MG63 (cell line): Measurements from ENCODE around the gene MSANTD1. TPM values are rescaled to one million over a fixed set of nuclear protein-coding genes. Genes with fewer than 3 reads are reported as not detected.

Experiments
- DNase-seq: peaks from one replicate; pipeline ENCODE4 v3.0.0-alpha.2; 2020
- H3K27me3 ChIP-seq: fragments of 250-450 bp; sonication (Bioruptor Pico); 2 replicates; pipeline ENCODE4 v1.5.1; 2020; ENCODE audit warnings: mild to moderate bottlenecking, moderate library complexity
- H3K36me3 ChIP-seq: fragments of 250-450 bp; sonication (Bioruptor Pico); 2 replicates; pipeline ENCODE4 v1.5.1; 2020; ENCODE audit warnings: mild to moderate bottlenecking, moderate library complexity
- H3K4me3 ChIP-seq: fragments of 250-450 bp; sonication (Bioruptor Pico); 2 replicates; pipeline ENCODE4 v1.5.1; 2020; ENCODE audit warnings: mild to moderate bottlenecking, moderate library complexity
- H3K9me3 ChIP-seq: fragments of 250-450 bp; sonication (Bioruptor Pico); 2 replicates; pipeline ENCODE4 v1.5.1; 2020; ENCODE audit warnings: mild to moderate bottlenecking, moderate library complexity
- total RNA-seq: library from RNA; depleted of rRNA; stranded (reverse); fragments of >200 nt; shearing (Covaris generic); gene quantifications from 2 replicates; pipeline ENCODE4 v1.2.3, GENCODE V29; 2014; ENCODE audit warnings: low replicate concordance

The MSANTD1 gene
- total RNA-seq, 1 experiment from 2014 or later, result not detected

DNA sequence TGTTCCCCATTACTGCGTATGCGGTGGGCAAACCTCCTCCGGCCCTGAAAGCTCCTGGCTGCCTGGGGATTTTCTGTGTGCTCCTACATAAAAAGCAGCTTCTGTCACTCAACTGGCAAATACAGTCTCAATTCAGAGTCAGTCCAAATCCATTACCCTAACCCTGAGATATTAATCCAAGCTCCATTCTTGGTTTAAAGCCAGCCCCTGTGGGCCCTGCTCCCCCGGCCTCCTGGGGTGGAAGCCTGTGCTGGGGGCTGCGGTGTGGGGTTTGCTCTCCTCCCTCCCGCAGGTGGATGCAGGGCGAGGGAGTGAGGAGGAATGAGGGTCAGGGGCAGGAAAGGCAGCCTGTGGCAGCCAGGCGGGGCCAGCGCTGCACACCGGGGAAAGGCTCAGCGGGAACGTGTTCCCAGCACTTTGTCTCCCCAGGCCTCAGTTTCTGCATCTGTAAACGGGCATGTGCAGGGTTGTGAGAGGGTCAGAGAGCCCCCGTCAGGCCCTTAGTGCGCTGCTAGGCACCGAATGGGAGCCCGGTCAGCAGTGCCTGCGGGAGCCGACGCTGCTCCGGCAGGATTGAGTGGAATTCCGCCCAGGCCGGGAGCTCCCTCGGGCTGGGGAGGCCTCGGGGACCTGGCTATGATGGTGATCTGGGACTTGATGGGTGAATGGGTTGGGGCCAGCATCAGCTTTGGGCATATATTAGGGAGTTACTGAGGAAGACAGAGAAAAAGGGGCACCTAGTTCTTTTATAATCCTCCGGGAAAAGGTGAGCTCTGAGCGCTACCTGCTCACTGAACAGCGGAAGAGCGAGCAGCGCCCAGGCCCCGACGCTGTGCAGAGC is 37.6 kb downstream of the MSANTD1 start:
- no peaks in the 10 kb centered on the region for H3K9me3 ChIP-seq
- DNase-seq, result no peak
- H3K4me3 ChIP-seq, result no peak overlapping the region

DNA sequence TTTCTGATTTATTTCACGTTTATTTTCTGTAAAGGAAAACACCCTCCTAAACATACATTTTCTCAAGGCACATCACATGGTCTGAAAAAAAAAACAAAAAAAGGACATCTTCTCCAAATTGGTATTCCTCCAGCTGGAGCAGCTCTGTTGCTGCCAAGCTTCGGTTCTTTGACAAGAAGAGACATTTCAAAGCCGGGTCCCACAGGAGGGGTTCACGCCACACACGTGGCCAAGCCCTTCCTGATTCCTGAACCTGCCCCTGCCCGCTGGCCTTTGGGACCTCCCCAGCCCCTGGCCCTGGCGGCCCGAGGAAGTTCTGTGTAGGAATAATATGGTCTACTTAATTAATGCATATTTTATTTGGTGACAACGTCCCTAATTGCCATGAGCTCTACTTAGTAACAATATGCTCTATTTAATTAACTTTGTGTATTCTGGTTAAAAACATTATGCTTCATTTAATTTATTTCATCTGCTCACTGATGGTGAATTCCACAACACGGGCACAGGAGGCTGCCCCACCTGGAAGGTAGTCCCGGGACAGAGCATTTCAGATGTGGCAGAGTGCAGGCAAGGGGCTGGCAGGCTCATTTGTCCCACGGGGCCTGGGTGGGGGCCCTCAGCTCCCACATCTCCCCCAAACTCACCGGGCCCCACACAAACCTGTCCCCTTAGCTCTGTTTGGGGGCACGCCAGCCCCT is 38.5 kb downstream of the MSANTD1 start:
- DNase-seq, result no peak
- Histone ChIP-seq H3K36me3 (no peaks in the 10 kb centered on the region), H3K4me3 (no peak overlapping the region), H3K9me3 (no peaks in the 10 kb centered on the region), H3K27me3 (no peaks in the 10 kb centered on the region)

More for the DNA sequence above, 37.6 kb downstream of the MSANTD1 start:
- Histone ChIP-seq H3K27me3 (no peaks in the 10 kb centered on the region), H3K36me3 (no peaks in the 10 kb centered on the region)

DNA sequence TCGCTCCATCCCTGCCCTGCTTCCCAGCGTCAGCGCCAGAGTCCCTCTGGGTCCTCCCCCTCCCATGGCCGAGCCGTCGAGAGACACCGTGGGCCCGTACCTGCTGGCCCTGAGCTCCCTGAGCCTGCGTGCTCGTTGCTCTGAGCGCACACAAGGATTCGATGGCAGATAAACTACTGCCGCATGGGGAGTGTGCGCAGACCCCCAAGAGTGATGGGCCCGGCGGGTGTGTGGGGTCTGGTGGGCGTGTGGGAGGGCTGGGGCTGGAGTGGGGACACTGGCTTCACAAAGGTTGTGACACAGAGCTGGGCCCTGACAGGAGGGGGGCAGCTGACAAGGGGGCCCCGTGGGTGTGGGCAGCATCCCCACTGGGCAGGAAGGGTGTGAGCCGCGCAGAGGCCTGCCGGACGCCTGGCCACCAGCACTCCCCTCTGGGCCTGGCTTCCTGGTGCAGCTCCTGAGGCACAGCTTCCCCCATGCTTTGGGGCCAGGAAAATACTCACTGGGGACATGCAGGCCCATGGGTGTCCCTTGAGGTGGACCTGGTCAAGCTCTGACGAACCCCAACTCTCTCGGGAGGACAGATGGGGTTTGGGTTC is 39.1 kb downstream of the MSANTD1 start:
- Histone ChIP-seq H3K27me3 (no peaks in the 10 kb centered on the region), H3K9me3 (no peaks in the 10 kb centered on the region), H3K4me3 (no peak overlapping the region), H3K36me3 (no peaks in the 10 kb centered on the region)
- no peak for DNase-seq

- Histone ChIP-seq H3K9me3 (no peaks in the 10 kb centered on the region), H3K4me3 (no peak overlapping the region), H3K36me3 (no peaks in the 10 kb centered on the region), H3K27me3 (no peaks in the 10 kb centered on the region)
- DNase-seq, result no peak
These were observed 39.7 kb downstream of the MSANTD1 start for GRCh38 chr4:3288571-3289094.

GRCh38 chr4:3290476-3290875 is 41.5 kb downstream of the MSANTD1 start:
- Histone ChIP-seq H3K4me3 (no peak overlapping the region), H3K36me3 (no peaks in the 10 kb centered on the region), H3K27me3 (no peaks in the 10 kb centered on the region), H3K9me3 (no peaks in the 10 kb centered on the region)
- DNase-seq, result no peak

GRCh38 chr4:3290889-3291321 is 41.9 kb downstream of the MSANTD1 start:
- no peak for DNase-seq
- Histone ChIP-seq H3K4me3 (no peak overlapping the region), H3K36me3 (no peaks in the 10 kb centered on the region), H3K27me3 (no peaks in the 10 kb centered on the region), H3K9me3 (no peaks in the 10 kb centered on the region)

GRCh38 chr4:3291411-3291968 is 42.5 kb downstream of the MSANTD1 start:
- Histone ChIP-seq H3K36me3 (no peaks in the 10 kb centered on the region), H3K27me3 (no peaks in the 10 kb centered on the region), H3K9me3 (no peaks in the 10 kb centered on the region), H3K4me3 (peak overlapping the region; percentile 67)
- no peak for DNase-seq

DNA sequence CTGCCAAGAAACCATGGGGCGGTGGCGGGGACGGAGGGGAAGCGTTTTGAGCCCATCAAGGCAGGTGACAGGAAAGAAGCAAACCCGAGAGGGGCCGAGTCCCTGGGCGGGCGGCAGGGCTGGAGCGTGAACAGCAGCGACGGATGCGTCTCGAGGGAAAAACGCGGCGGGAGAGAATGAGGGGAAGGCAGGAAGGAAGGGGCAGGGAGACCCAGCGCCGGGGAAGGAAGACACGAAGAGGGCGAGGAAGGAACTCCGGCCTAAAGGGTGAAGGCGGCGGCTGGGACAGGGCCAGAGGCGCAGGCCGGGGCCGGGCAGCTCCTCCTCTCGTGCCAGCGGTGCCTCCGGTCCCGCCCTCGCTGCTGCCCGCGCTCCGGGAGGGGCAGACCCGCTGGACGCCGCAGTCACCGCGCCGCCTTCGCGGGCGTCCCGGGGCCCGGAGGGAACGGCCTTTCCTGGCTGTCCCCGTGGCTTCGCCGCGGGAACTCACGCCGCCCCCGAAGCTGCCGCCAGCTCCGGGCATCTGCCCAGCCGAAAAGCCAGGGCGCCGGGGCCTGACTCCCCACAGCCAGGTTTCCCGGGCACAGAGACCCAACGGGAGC is 43.1 kb downstream of the MSANTD1 start:
- no peaks in the 10 kb centered on the region for H3K36me3 ChIP-seq
- DNase-seq, result peak; percentile 69
- H3K27me3 ChIP-seq, result no peaks in the 10 kb centered on the region
- H3K4me3 ChIP-seq, result peak overlapping the region; percentile 67
- H3K9me3 ChIP-seq, result no peaks in the 10 kb centered on the region

GRCh38 chr4:3292571-3293400 is 43.8 kb downstream of the MSANTD1 start, which contains the start of gene RGS12:
Gene RGS12, plus strand, starts transcription at chr4:3293021. Its CDS starts 23,150 bp downstream, at chr4:3316171.
- no peaks in the 10 kb centered on the region for H3K36me3 ChIP-seq
- no peaks in the 10 kb centered on the region for H3K27me3 ChIP-seq
- H3K4me3 ChIP-seq, result peak within 1 kb of the TSS; percentile 67
- no peaks in the 10 kb centered on the region for H3K9me3 ChIP-seq
- DNase-seq, result peak; percentile 93

- DNase-seq, result no peak
These were observed 44.7 kb downstream of the MSANTD1 start for GRCh38 chr4:3293401-3294391.

GRCh38 chr4:3294401-3295241 is 45.7 kb downstream of the MSANTD1 start:
- Histone ChIP-seq H3K4me3 (no peak overlapping the region), H3K36me3 (no peaks in the 10 kb centered on the region), H3K9me3 (no peaks in the 10 kb centered on the region), H3K27me3 (no peaks in the 10 kb centered on the region)
- no peak for DNase-seq

More at GRCh38 chr4:3293401-3294391, 44.7 kb downstream of the MSANTD1 start:
- H3K27me3 ChIP-seq, result no peaks in the 10 kb centered on the region
- no peaks in the 10 kb centered on the region for H3K36me3 ChIP-seq
- H3K4me3 ChIP-seq, result peak overlapping the region; percentile 63
- H3K9me3 ChIP-seq, result no peaks in the 10 kb centered on the region

GRCh38 chr4:3295837-3296624 is 47.1 kb downstream of the MSANTD1 start:
- no peaks in the 10 kb centered on the region for H3K27me3 ChIP-seq
- no peak overlapping the region for H3K4me3 ChIP-seq
- no peaks in the 10 kb centered on the region for H3K9me3 ChIP-seq
- H3K36me3 ChIP-seq, result no peaks in the 10 kb centered on the region
- DNase-seq, result no peak

- H3K4me3 ChIP-seq, result no peak overlapping the region
- H3K27me3 ChIP-seq, result no peaks in the 10 kb centered on the region
- H3K9me3 ChIP-seq, result no peaks in the 10 kb centered on the region
- no peaks in the 10 kb centered on the region for H3K36me3 ChIP-seq
- DNase-seq, result no peak
These were observed 47.7 kb downstream of the MSANTD1 start for GRCh38 chr4:3296651-3297050.
